GM12891 (cell line): ENCODE results near the gene SCARB2.

ENCODE experiments used
- POLR2AphosphoS5 ChIP-seq: IDR thresholded peaks from 2 replicates; pipeline ENCODE4 v1.6.1; 2011; ENCODE audit warnings: low read depth, low read length, control low read depth
- TAF1 ChIP-seq: IDR thresholded peaks from 2 replicates; pipeline ENCODE4 v1.6.1; 2011; ENCODE audit warnings: low read depth, low read length, control low read depth

DNA sequence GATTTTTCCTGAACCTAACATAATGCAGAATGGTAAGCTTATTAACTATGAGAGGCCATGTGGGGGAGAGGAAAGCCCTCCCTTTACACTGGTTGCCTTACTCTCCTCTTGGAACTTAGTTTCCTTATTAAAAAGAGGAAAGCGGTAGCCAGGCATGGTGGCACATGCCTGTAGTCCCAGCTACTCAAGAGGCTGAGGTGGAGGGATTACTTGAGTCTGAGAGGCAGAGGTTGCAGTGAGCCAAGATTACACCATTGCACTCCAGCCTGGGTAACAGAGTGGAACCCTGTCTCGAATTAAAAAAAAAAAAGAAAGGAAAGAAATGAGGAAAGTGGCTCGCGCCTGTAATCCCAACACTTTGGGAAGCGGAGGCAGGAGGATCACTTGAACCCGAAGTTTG, 39.9 kb upstream of the SCARB2 start:
- TF ChIP-seq TAF1: no peak
- no peak for TF ChIP-seq POLR2AphosphoS5
